SHP77 (cell line): ENCODE data around the gene SYNGR1.
A peak's percentile ranks its signal among the peaks of the same experiment; 100 is the strongest.

ENCODE experiments used
- DNase-seq, 2 experiments: peaks; one replicate each; lab custom pipeline; 2025; lab: John Stamatoyannopoulos, UW

SYNGR1 gene, protein sequence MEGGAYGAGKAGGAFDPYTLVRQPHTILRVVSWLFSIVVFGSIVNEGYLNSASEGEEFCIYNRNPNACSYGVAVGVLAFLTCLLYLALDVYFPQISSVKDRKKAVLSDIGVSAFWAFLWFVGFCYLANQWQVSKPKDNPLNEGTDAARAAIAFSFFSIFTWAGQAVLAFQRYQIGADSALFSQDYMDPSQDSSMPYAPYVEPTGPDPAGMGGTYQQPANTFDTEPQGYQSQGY

DNA sequence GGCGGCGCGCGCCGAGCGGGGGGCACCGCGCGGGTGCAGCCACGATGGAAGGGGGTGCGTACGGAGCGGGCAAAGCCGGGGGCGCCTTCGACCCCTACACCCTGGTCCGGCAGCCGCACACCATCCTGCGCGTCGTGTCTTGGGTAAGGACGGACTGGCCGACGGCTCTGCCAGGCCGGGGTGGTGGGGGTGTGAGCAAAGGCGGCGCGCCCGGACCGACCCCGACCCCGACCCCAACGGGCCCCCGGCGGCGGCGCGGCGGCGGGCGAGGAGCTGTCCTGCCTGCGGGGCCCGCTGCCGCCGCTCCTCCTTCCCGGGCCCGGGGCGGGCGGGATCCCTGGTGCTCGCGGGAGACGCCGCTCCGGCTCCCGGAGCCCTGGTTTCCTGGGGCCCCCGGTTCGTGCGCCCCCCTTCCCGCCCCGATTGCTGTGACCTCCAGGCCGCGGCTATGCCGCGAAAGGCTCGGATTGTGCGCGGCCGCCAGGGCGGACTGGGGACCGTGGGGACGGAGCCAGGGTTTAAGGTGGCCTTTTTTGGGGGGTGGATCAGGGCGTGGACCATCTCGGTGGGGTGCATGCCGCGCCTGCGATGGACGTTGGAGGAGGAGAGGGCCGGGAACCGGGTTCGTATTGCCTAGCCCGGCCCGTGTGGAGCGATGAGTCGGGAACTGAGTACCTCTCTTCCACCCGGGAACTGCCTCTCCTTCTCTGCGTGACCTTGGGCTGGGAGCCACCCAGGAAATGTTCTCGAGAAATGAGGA lies at the start of gene SYNGR1:
TSS of gene SYNGR1 (plus strand) at position 25 of the 760 bp plus-strand sequence. CDS start at position 45, 20 bp downstream.
- DNase-seq, result no peak

DNA sequence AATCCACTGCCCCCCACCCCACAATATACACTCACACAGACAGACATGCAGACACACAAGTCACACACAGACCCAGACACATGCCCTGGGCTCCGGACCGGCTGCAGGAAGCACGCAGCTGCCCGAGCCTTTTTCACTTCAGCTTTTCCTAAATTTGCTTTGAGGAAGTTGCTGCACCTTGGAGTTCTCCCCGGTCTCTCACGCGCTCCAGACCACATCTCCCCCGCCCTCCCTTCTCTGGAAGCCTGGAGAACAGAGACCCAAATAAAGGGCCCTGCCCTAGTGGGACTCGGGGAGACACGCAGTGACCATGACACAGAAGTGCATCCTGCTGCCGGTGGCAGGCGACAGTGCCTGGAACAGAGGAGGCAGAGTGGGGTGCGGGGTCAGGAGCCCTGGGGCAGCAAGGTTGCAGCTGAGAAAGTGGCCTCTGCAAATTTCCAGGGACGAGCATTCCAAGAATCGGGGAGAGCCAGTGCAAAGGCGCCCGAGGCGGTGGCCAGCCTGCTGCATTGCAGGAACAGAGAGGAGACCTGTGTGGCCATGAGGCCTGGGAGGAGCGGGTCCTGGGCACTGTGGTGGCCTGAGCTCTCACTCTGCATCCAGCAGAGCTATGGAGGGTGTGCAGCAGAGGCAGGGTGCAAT lies 49.5 kb upstream of the SYNGR1 start:
- no peak for DNase-seq

DNA sequence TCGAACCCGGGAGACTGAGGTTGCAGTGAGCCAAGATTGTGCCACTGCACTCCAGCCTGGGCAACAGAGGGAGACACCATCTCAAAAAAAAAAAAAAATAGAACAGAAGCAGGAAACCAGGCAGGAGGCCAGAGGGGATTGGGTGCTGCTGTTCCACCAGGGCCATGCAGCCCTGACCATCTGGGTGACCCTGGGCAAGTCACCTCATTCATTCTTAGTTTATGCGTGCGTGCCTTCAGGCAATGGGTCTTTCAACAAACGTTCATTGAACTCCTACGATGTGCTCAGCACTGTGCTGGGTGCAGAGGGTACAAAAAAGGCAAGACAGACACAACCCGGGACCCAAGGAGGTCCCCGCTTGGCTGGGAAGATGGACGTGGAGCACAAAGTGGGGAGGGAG lies 48.7 kb upstream of the SYNGR1 start:
- DNase-seq, result no peak

DNA sequence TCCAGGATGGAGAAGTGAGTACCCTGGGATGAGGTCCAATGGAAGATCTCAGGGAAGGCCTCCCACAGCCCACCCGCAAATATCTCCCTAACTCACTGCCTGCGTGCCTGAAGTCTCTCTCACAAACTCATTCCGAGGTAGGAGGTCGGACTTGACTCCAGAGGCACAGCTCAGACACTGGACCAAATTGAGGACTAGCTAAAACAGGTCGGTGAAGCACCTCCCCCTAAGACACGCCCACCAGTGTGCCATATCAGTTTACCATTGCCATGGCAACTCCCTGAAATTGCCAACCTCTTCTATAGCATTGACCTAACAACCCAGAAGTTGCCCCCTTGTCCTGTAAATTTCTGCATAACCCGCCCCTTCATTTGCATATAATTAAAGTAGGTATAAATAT lies 47.9 kb upstream of the SYNGR1 start:
- no peak for DNase-seq

DNA sequence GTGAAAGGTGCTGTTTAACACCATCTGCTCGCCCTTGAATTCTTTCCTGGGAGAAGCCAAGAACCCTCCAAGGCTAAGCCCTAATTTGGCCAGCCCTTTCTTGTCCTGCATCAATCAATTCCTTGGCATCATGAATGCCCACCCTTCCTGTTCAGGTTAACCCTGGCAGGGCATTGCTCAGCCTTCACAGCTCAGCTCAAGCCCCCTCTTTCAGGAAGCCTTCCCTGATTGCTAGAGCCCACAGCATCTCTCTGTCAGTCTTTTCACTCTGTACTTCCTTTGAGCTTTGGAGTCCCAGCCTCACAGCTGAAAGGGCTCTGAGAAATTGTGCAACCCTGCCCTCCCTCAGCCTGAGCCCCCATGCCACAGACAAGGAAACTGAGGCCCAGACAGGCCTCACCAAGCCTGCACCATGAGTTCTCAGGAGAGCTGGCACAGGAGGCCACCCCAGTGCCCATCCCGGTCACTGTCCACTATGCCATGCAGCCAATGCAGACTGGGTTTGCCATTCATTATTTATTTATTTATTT lies 47.3 kb upstream of the SYNGR1 start:
- DNase-seq, result no peak

DNA sequence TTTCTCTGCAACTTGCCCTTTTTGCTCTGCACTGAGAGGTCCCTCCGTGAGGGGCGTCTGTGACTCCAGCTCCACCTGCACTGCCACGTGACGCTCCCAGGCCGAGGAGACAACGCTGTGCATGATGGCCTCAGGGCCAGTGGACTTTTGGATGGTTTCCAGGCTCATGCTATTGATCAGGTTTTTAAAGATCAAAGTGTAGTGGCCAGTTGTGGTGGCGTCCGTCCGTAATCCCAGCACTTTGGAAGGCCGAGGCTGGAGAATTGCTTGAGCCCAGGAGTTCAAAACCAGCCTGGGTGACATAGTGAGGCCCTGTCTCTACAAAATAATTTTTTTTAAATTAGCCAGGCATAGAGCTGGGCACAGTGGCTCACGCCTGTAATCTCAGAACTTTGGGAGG lies 46.4 kb upstream of the SYNGR1 start:
- DNase-seq, result peak in 1 of 2 experiments; percentile 39

DNA sequence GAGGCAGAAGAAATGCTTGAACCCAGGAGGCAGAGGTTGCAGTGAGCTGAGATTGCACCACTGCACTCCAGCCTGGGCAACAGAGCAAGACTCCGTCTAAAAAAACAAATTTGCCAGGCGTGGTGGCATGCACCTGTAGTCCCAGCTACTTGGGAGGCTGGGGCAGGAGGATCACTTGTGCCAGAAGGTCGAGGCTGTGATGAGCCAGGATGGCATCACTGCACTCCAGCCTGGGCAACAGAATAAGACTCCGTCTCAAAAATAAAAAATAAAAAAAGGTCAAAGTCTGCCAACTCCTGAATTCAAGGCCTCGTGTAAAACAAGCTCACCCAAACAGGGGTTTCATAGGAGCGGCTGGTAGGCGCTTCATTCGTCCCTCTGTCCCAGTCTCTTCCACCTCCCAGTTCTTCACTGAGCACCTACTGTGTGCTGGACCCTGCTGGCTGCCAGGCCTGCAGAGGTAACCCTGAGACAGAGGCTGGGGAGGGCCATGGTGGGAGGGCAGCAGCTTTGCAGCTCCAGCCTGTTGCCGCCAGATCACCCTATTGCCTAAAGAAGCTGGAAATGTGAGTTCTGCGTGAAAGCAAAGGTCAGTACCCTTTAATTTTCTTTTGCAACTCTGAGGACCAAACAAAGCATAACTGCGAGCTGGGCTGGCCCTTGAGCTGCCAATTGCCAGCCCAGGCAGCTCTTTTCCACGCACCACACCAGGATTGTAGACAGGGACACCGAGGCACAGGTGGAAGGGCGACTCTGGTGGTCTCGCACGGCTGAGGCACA lies 45.7 kb upstream of the SYNGR1 start:
- DNase-seq, result no peak

DNA sequence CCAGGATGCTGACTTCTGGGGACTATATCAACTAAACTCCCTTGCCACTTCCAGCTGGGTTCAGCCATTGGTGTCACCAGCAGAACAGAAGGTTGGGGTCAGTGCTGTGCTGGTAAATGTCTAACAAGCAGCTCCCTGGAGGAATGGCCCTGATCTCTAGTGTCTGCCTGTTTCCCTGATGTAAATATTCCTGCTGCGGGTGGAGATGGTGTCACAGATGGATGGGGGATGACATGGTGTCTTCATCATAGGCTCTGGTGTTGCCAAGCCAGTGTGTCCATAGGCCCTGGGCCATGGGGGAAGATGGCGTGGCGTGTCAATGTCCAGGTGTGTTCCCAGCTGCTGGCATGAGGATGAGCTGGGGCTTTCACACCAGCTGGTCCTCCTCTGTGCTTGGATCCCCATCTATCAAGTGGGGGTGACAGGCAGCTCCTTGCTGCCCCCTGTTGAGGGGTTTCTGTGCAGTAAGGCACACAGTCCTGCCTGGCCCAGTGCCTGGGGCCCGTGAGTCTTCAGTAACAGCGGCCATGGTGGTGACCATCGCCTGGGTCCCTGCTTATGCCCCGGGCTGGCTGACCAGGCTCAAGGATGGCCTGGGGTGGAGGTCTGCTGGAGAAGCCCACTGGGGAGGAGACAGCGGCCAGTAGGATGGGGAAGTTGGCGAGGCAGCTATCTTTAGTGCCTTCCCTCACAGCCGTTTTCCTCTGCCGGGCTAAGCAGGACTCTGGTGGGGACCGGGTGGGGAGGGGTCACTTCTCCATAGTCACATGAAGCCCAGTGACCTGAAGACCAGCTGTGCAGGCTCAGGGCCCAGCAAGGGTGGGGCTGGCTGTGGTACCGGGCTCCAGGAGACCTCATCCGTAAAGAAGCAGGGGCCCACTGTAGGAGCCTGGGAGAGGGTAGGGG lies 43.1 kb upstream of the SYNGR1 start:
- peak; percentile 49 to 53 for DNase-seq

DNA sequence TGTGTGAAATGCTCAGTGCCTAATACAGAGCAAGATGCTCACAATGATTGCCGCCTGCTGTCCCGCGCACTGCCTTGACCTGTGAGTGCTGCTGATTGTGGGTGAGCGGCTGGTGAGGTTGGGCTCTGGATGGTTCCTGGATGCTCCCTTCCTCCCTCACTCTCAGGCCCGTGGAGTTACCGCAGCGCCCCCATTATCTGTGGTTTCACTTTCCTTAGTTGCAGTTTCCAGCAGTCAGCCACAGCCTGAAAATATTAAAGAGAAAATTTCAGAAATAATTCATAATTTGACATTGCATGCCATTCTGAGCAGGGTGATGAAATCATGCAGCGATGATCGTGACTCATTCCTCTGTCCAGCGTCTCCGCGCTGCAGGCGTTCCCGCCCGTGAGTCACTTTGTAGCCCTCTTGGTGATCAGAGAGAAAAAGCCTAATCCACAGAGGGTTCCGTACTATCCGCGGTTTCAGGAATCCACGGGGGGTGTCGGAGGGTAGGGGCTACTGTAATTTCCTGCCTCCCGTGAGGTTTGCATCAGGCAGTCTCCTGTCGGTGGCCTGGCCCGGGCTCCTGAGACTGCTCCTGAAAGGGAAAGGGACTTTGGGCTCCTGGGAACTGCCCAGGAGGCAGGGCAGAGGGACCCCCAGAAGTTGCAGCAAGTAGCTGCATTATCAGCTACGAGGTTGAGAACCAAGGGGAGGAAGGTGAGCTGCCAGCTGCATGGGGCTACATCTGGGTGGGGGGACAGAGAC lies 41.0 kb upstream of the SYNGR1 start:
- DNase-seq, result no peak

DNA sequence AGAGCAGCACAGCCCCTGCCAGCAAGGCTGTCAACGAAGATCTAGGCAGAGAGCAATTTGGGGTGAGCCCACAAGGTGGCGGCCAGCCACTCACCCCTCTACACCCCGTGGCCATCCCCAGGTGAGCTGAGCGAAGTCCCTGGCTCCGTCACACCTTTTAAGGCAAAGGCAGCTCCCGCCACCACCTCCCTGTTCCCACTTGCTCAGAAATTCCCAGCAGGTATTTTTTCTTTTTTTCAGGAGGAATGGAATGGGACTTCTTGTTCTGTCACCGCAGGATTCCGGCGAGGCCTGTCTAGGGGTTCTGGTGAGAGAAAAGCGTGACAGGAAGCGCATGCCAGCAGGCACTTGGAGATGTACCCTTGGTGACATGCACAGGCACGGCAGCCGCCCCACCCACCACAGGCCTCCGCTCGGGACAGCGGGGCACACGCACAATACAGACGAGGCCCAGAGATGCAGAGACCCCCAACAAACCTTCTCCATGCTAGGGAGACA lies 40.4 kb upstream of the SYNGR1 start:
- no peak for DNase-seq

DNA sequence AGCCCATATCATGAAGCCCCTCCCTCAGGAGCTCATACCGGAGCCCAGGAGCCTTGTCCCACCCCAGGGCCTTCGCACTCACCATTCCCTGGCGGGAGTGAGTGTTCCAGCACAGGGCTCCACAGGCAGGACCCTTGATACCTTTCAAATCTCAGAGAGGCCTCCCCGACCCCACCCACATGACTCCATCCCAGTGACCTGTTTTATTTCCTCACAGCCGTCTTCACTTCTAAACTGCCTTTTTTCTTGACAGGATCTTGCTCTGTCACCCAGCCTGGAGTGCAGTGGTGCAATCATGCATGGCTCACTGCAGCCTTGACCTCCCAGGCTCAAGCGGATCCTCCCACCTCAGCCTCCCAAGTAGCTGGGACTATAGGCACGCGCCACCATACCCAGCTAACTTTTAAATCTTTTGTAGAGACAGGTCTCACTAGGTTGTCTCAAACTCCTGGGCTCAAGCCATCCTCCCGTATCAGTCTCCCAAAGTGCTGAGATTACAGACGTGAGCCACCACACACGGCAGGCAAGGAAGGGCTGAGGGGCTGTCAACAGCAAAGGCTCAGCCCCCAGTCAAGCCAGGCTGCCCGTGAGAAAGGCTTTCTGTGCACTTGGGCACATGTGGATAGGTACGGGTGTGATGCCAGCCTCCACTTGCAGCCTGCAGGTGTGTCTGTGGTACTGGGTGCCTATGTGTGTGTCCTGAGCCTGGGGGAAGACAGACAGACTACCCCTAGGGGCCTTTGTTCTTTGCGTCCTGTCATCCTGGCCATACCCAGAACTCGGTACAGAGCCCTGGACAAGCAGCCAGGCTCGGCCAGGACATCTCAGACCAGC lies 39.7 kb upstream of the SYNGR1 start:
- no peak for DNase-seq

DNA sequence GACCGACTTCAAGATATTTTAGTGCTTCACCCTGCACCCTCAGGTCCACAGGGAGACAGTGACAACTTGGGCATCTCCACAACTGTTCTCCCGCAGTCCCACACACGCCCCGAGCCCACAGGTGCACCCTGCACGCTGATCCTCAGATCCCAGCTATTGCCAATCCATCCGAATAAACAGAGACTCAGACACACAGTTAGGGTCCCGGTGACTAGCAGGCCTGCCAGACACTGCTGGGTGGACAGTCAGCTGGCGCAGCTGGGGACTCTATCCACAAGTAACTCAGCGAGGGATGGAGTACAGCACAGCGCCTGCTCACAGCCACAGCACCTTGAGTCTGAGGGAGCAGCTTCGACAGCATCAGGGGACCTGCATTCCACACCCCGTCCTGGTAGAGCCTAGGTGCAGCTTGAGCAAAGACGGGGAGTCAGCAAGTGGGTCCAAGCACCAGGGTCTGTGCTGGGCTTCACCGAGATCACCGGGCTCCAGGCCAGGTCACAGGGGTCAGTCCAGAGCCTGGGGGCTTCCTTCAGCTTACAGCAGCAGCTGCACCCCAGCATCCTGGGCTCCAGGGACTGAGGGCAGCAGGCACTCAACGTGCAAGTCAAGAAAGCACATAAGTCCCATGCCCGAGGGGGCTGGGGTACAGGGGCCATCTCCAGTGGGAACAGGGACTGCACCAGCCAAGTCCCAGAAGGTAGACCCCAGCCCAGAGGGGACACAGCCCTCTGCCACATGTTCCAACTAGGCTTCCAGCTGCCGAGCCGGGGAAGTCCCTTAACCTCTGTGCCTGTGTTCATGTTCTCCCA lies 38.0 kb upstream of the SYNGR1 start:
- no peak for DNase-seq

DNA sequence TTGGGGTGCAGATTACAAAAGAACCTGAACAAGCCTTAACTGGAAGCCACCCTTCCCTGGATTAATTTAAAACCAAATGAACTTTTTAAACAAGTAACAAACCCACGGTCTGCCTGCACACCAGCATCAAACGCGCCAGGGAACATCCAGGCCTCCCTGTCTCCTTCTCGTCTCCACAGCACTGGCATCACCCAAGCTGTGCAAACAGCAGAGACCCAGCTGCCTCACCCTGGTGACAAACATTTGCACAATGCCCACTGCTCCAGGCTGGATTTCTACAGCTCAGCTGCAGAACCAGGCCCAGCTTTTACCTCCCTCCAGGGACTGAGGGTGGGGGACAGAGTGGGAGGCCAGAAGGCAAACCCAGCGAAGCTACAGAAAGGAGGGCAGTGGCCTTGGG lies 37.4 kb upstream of the SYNGR1 start:
- peak in 1 of 2 experiments; percentile 74 for DNase-seq

DNA sequence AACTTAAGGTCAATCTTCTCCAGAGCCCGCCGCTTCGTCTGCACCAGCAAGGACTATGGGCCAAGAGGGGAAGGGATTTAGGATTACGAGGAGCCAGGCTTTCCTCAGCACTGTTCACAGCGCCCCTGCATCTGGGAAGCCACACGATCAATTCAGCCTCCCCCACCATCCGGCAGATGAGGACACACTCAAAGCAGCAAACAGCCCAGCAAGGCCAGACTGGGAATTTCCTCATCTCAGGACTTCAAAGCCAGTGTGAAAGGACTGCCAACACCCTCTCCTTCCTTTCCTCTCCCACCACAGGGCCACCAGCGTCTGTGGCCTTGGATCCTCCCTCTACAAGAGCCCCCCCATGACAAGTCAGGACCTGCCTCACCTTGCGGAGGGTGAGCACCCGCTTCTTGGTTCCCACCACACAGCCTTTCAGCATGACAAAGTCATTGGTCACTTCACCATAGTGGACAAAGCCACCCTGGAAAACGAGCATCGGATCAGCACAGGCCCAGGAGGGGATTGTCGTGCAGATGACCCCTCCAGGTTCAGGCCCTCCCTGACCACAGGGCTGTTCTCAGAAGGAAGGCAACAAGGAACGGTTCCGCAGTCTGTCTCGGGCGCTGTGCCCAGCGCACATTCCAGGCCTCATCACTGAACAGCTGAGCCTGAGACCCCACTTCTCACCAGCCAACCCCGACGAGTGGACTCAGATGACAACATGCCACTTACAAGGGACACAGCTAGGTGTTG lies 36.4 kb upstream of the SYNGR1 start:
- no peak for DNase-seq

DNA sequence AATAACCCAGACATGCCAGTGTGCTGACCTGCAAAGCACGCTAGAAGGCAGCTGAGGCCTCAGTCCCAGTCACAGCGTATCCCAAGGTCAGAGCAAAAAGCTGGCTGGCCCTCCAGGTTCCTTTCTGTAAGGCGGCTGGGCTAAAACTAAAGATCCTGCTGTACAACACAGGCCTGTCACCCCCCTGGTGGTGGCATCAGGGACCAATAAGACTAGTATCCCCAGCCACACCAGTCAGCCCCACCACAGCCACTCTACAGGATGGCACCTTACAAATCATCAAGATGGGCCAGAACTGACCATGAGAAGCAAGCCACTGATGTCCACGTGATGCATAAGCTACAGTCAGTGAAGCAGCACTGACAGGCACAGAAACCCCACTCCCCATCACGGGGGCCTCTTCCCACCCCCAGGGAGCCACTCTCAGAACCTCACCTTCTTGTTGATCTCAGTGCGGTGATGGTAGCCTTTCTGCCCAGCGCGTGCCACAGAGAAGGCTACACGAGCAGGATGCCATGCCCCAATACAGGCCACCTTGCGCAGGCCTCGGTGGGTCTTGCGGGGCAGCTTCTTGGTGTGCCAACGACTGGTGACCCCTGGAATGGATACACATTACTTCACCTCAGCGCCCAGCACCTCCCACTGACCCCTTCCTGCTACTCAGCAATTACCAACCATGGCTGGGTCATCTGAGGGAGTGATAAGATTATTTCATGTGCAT lies 35.4 kb upstream of the SYNGR1 start:
- DNase-seq, result no peak

DNA sequence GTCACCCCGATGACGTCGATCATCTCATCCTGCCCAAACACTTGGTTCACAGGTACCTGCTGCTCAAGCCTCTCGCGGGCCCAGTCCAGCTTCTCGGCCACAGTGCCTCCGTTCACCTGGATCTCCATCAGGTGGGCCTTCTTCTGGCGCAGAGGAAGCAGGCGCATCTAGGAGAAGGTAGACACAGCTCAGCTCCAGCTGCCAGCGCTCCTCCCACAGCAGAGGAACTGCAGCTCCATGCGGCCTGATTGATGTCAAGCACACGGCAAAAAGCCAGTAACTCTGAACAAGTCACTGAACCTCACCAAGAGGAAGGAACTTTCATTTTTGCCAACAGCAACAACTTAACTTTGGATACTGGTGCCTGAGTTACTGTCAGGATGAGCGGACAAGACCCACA lies 34.4 kb upstream of the SYNGR1 start:
- DNase-seq, result no peak
